GM19452 (cell line): ENCODE results near the gene TOP2B.

ENCODE experiments used
- ATAC-seq: cut with Tn5 transposase; IDR thresholded peaks from one replicate; pipeline ENCODE4 v1.9.1; 2021; ENCODE audit not compliant: unreplicated experiment

Gene TOP2B

DNA sequence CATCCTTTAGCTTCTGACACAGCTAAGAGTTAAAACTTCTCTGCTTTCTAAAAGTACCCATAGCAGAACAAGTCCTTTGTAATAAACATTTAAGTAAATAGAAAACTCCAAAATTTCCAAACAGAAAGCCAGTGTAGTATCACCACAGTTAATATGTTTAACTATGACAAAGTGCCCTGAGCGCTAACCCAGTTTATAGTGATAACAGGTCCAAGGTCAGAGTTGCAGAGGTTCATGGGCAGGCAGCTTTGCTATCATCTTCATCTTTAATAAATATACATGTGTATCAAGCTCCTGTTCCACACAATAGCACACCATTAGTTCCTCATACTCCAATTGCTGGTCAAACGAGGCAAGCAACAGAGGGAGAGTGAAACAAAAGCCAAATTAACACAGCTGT is 12.4 kb upstream of the TOP2B start:
- ATAC-seq: no peak

DNA sequence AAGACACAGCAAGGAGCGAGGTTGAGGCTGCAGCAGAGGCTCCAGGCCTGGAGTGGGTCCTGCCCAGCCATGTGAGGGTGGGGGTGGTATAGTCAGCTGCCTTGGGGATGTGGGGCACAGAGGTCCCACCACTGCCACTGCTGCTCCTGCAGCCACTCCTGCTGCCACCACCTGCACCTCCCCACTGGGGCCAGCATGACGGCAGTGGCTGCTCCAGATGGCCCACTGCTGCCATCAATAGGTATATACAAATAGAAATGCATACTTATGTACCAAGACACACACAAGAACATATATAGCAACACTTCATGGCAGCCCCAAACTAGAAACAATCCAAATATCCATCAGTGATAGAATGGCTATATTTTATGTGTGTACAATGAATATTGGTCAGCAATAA is 10.0 kb upstream of the TOP2B start:
- no peak for ATAC-seq

DNA sequence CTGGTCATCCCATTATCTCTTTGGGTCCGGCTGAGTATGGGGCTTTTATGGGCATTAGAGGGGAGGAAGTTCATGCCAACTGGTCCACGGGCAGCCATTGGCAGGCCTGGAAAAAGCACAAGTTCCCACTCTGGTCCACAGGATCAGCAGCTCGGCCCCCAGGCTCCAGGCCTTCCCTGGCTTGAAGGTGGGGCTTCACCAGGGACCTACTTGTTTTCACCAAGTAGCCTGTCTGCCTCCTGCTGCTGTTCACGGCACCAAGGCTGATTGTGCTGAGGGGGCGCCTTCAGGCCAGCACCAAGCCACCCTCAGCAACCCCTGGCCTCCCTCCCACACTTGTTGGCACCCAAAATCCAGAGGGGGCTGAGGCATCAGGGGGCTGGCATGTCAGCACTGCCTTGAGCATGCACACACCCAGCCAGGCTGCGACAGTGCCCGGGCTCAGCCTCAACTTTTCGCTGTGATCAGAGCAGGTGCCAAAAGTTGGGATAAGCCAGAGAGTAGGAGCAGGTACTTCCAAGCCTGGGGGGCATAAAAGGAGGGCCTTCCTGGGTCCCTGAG is 9.1 kb upstream of the TOP2B start:
- ATAC-seq: no peak

DNA sequence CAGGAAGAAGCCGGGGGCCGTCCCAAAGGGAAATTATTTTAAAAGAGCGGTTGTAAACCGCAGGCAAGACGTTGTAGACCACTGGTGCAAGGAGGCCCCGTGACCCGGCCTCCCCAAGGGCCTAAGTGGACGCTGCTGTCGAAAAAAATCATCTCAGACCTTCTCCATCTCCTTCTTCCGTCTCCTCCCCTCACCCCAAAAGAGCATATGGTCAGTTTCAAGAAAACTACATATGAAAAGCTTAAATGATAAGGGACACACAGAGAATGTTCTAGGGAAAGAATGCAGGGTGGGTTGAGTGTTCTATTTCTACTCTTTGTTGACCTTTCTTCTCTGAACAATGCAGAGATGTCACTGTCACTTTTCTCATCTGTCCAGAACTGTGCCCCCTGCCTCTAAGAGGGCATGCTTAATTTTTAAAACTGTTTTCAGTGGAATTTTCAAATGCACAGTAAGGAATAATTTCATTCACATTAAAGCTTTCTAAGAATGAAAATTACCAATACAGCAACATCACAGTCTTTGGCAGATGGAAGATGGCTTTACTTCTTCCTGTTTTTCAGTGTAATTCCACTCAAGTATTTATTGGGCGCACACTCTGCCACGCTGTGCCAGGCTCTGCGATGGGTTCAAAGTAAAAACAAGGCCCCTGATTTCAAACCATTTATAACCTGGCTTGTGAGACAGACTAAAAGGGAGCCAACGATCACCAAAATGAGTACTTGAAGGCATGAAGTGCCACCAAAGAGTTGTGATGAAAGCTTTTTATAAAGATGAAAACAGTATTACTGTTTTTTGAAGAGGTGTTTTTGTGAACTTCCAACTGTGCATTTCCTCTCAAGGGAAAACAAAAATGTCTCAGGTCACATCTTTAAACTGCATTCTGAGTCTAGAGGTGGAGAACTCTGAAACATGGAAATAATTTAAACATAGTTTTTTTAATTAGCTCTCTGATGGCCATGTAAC is 891 bp upstream of the TOP2B start:
- peak; percentile 20 for ATAC-seq

DNA sequence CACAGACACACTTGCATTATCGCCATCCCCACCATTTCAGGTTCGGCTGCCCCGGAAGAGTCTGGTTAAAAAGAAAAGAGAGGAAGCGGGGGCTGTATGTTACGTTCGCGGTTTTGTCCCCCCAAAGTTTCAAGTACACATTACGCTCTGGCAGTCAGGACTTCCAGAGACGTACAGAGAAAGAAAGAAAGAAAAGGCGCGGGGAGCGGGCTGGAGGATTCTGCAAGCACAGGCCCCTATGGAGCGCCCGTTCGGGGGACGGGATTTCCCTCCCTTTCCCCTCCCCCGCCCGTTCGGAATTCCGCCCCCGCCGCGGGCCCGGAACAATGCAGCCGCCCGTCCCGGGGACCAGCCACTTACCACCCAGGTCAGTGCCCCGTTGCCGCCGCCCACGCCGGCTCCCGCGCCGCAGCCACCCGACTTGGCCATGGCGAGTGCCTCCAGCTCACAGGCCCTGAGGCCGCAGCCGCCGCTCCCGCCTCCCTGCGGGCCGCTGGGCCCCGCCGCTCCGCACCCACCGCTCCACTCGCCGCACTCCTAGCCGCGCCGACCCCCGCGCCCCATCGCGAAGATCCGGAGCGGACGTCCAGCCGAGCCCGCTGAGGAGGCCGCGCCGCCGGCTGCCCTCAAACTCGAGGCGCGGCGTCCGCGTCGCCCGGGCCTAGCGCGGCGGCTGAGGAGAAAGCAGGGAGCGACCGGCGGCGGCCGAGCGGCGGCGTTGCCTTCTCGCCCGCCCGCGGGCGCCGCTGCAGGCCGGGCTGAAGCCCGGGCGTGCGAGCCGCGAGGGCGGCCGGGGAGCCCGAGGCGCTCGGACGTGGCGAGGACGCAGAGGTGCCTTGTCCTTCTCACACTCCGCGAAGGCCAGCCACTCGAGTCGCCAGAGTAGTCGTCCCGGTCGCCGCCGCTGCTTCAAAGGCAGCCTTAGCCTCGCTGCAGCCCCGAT is 567 bp downstream of the TOP2B start:
- peak; percentile 34 for ATAC-seq

DNA sequence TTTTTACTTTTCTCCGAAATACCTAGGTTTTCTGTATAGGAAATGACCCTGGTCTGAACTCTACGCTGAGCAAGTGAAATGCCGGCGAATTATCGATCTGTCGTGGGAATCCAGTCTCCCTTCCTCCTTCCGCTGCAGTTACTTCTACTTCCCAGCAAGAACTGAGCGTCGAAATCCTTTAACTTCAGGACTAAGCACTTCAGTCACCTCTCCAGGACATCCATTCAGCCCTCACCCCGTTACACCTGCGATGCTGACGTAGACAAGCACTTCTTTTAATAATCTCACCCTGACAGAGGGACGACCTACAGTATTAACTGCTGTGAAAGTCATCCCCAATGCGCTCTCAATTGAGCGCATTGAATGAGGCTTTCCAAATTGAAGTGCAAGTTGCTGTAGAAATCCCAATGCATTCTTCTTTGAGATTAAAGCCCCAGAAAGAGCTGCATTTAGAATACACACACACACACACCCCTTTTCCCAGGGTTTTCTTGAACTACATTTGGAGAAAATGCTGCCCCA is 1.3 kb downstream of the TOP2B start:
- ATAC-seq: peak; percentile 23

DNA sequence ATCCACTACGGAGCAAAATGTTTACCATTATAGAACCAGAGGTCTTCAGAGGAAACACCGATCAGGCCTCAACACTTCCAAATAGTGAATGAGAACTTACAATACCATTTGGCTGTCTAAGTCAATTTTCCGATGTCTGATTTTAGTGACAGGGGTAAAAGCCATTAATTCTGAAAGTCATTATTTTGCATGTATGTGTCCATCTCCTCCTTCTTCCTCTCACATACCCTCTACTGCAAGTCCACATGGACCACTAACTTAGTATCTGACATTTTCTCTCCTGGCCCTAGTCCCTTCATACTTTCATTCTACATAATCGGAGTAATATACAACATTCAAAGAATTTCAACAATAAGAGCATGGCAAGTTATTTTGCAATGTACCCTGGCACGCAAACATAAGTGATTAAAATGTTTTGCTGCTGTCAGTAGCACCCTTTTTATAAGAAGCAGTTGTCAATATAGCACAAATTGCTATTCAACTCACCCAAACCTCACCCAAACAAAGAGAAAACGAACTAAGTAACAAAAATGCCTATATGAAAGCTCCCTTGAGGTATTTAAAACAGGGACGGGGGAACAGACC is 1.9 kb downstream of the TOP2B start:
- no peak for ATAC-seq

DNA sequence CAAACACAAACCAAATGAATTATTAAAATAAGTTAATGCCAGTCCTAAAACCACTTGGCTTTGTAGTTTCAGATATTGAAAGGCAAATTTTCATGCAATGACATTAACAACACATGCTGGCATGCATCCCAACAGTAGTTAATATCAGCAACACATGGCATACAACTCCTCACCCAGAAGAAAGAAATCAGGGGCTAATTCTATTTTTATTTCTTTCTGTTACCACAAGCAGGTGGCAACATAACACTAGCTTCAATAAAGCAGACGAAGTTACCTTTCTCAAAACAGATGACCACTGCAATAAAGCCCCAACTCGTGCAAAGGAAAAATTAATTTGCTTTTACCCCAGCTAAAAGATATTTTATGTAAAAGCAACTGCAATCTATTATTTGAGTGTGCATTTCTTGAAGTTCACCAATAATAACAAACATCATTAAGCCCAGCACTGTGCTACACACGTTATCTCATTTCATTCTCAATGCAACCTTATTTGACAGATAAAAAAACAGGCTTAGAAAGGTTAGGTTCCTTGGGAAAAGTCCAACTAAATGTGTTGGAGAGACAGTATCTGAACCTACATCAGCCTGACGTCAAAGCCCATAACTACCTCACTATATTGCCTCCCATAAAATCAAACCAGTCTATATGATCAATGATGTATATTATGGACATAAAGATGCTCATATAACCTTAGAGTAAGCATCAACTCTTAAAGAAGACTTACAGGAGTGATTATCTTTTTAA is 2.8 kb downstream of the TOP2B start:
- no peak for ATAC-seq

DNA sequence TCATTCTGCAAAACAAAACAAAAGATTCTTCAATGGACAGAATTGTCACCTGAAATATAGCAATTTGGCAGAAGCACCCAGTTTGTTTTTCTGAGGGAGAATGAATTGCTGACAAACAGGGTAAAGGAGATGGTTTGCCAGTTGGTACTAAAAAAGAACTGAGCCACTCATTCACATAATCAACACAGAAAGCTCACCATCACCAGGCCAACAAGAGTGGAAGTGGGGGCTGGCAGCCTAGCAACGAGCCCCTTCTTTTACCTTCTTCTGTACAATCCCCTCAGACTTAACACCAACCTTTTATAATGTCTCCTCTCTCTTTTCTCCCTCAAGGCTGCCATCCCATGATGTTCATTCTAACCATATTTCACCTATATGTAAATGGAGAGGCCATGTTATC is 5.9 kb downstream of the TOP2B start:
- no peak for ATAC-seq

DNA sequence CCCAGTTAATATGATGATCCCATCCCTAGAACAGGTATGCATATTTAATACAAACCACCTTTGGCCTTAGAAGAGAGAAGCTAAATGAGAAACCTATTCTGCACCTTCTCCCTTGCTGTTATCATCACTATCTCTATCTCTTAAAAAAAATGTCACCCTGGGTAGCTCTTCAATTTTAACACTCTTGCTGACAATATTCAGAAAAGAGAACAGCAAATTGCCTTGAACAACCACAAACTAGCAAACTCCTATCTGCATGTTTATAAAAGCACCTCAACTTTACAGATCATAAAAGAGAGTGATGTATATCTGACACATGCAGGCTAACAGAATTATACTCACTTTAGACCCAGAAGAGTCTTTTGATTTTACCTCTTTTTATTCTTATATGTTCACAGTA is 7.4 kb downstream of the TOP2B start:
- ATAC-seq: no peak

DNA sequence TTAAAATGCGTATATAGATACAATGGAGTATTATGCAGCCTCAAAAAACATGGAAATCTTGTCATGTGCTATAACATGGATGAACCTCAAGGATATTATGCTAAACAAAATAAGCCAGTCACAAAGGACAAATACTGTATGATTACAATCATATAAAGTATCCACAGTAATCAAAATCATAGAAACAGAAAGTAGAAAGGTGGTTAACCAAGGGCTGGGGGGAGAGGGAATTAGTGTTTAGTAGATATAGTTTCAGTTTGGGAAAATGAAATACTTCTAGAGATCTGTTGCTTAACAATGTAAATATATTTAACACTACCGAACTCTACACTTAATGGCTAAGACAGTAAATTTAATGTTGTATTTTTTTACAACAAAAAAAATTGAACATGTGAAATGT is 9.0 kb downstream of the TOP2B start:
- no peak for ATAC-seq

DNA sequence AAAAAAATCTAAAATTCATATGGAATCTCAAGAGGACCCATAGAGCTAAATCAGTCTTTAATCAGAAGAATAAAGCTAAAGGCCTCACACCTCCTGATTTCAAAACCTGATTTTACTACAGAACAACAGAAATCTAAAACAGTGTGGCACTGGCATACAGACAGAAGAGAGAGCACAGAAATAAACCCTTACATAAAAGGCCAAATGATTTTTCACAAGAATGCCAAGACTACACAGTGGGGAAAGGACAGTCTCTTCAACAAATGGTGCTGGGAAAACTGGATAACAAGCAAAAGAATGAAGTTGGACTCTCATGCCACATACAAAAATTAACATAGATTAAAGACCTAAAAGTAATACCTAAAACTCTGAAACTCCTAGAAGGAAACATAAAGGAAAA is 10.1 kb downstream of the TOP2B start:
- no peak for ATAC-seq

DNA sequence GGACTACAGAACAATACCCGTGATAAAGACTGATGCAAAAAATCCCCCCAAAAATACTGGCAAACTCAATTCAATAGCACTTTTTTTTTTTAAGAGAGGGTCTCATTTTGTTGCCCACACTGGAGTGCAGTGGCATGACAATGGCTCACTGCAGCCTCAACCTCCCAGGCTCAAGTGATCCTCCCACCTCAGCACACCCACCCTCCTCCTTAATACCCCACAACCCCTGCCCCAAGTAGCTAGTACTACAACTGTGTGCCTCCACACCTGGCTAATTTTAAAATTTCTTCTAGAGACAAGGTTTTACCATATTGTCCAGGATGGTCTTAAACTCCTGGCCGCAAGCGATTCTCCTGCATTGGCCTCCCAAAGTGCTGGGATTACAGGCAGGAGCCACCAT is 11.4 kb downstream of the TOP2B start:
- ATAC-seq: no peak

DNA sequence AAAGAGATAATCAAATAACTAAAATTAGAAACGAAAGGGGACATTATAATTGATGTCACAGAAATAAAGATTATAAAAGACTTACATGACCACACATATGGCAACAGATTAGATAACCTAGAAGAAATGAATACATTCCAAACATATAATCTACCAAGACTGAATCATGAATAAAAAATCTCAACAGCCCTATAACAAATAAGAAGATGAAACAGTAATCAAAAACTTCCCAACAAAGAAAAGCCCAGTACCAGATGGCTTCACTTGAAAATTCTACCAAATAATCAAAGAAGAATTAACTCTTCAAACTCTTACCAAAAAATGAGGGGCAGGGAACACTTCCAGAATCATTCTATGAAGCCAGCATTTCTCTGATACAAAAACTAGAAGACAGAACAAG is 11.8 kb downstream of the TOP2B start:
- ATAC-seq: no peak

DNA sequence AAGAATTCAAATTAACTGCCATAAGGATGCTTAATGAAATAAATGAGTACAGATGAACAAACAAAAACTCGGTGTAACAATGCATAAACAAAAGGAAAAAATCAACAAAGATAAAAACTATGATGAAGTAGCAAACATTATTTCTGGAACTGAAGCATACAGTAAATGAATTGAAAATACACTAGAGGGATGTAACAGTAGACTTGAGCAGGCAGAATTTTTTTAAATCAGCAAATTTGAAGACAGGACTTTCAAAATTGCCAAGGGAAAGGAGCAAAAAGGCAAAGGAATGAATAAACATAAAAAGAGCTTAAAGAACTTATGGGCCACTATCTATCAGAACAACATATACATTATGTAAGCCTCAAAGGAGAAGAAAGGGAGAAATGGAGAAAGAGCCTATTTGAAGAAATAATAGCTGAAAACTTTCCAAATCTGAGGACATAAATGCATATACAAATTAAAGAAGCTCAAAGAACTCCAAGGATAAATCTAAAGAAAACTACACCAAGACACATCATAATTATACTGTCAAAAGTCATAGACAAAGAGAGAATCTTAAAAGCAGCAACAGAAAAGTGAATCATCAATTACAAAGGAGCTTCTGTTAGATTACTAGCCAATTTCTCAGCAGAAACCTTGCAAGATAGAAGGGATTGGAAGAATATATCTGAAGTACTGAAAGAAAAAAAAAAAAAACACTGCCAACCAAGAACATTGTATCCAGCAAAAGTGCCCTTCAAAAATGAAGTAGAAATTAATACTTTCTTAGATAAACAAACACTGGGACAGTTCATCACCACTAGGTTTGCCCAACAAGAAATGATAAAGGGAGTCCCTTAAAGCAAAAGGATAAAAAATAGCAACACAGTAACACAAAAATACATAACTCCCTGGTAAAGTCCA is 15.5 kb downstream of the TOP2B start:
- ATAC-seq: no peak

DNA sequence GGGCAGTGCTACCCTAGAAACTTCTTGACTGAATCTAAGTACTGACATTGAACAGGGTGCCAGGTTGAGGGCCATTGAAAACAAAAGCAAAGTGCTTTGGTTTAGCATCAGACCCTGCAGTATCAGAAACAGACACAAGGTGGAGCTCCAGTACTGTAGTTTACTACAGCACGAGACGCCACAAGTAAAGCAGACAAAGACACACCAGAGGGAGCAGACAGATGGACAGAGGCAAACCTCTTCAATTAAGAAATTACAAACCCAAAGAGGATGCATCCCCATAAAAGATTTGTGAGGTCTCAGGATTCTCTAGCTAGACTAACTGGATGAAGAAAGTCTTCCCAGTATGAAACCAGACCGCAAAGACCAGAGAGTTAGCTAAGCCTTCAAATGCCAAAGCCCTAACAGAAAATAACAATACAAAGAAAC is 16.6 kb downstream of the TOP2B start:
- ATAC-seq: peak; percentile 90

DNA sequence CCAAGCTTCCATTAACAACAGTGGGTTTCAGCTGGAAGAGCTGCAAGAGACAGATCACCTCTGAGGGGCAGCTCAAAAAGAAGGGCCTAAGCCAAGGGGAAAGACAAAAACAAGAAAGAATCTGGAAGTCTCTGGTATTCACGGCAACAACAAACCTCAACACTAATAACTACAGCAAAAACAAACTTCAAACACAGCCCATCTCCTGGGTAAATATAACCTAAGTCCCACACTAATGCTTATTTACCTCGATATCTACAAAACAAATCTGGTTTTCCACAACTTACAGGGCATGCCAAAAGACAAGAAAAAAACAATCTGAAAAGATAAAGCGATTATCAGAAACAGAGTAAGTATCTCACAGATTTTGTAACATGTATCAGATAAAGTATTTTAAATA is 29.7 kb downstream of the TOP2B start:
- no peak for ATAC-seq

DNA sequence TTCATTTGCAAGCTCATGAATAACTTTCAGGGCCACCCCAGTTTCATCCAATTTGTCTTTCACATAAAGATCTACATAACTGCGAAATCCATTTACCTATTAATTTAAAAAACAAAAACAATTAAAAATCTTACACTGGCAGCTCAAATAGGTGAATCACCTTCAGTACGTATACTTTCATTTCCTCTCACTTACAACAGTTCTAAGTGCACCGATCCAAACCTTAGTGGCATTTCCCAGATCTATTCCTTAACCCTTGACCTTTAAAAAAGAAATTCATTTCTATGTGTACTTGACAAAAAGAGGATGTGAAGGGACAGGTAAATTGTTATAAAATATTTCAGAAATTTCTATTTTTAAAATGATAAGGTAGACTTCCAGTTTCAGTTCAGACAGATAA is 30.8 kb downstream of the TOP2B start:
- ATAC-seq: no peak

DNA sequence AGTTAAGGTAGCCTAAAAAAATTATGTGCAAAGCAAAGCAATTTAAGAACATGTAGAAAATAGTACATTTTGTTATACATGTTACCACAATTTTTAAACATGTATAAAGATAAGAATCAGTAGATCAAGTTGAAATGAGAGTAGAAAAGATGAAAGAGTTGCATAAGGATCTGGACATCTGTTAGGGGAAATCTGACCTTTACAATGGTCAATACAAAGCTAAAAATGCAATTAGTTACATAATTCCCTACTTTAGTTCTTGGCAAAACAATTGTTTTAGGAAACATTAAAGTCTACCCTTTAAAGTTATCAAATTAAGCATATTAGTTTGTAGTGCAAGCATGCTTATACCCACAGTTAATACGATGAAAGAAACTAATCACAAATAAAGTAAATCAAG is 32.7 kb downstream of the TOP2B start:
- no peak for ATAC-seq
